Stimulated activated naive CD8-positive, alpha-beta T cell treated with anti-CD3 and anti-CD28 coated beads, Interleukin-15, Interleukin-2, amounts not matched to agents 100 ng/mL and 50 ng/mL, for 24 hours (primary cell): ENCODE results near the gene RCBTB2.

Experiments used
- H3K27ac Mint-ChIP-seq: one replicate; pipeline ENCODE4 v1.8.0; 2021; ENCODE audit warnings: mild to moderate bottlenecking, mixed read lengths
- H3K27me3 Mint-ChIP-seq: one replicate; pipeline ENCODE4 v1.8.0; 2021; ENCODE audit warnings: mixed read lengths
- H3K36me3 Mint-ChIP-seq: one replicate; pipeline ENCODE4 v1.8.0; 2021; ENCODE audit warnings: low read depth, mixed read lengths
- H3K4me1 Mint-ChIP-seq: one replicate; pipeline ENCODE4 v1.8.0; 2021; ENCODE audit warnings: low read depth, mixed read lengths
- H3K4me3 Mint-ChIP-seq: one replicate; pipeline ENCODE4 v1.8.0; 2021; ENCODE audit warnings: mild to moderate bottlenecking, mixed read lengths
- H3K9me3 Mint-ChIP-seq: one replicate; pipeline ENCODE4 v1.8.0; 2021; ENCODE audit warnings: mixed read lengths

RCBTB2 gene

GRCh38 chr13:48570216-48570828 lies 37.4 kb upstream of the RCBTB2 start:
- no peaks in the 10 kb centered on the region for H3K36me3 Mint-ChIP-seq
- no peak overlapping the region for H3K4me3 Mint-ChIP-seq
- no peaks in the 10 kb centered on the region for H3K9me3 Mint-ChIP-seq
- peaks cover 46% of the 10 kb centered on the region for H3K27me3 Mint-ChIP-seq
- no peak overlapping the region for H3K27ac Mint-ChIP-seq
- H3K4me1 Mint-ChIP-seq, result peaks cover 19% of the 10 kb centered on the region

GRCh38 chr13:48569104-48569666 lies 36.3 kb upstream of the RCBTB2 start:
- H3K4me1 Mint-ChIP-seq, result peaks cover 19% of the 10 kb centered on the region

GRCh38 chr13:48568370-48569103 lies 35.7 kb upstream of the RCBTB2 start:
- H3K4me3 Mint-ChIP-seq, result no peak overlapping the region
- no peaks in the 10 kb centered on the region for H3K9me3 Mint-ChIP-seq
- peaks cover 15% of the 10 kb centered on the region for H3K4me1 Mint-ChIP-seq
- H3K36me3 Mint-ChIP-seq, result no peaks in the 10 kb centered on the region
- no peak overlapping the region for H3K27ac Mint-ChIP-seq
- H3K27me3 Mint-ChIP-seq, result peaks cover 61% of the 10 kb centered on the region

More at GRCh38 chr13:48569104-48569666, 36.3 kb upstream of the RCBTB2 start:
- Mint-ChIP-seq H3K27ac (no peak overlapping the region), H3K36me3 (no peaks in the 10 kb centered on the region), H3K9me3 (no peaks in the 10 kb centered on the region), H3K27me3 (peaks cover 58% of the 10 kb centered on the region), H3K4me3 (no peak overlapping the region)

- no peaks in the 10 kb centered on the region for H3K36me3 Mint-ChIP-seq
- H3K9me3 Mint-ChIP-seq, result no peaks in the 10 kb centered on the region
- peaks cover 21% of the 10 kb centered on the region for H3K4me1 Mint-ChIP-seq
- no peak overlapping the region for H3K4me3 Mint-ChIP-seq
- H3K27me3 Mint-ChIP-seq, result peaks cover 66% of the 10 kb centered on the region
- H3K27ac Mint-ChIP-seq, result no peak overlapping the region
These were observed 34.9 kb upstream of the RCBTB2 start for GRCh38 chr13:48567515-48568369.

- Mint-ChIP-seq H3K27me3 (peaks cover 66% of the 10 kb centered on the region), H3K27ac (no peak overlapping the region), H3K36me3 (no peaks in the 10 kb centered on the region), H3K9me3 (no peaks in the 10 kb centered on the region), H3K4me3 (no peak overlapping the region), H3K4me1 (peaks cover 33% of the 10 kb centered on the region)
These were observed 31.2 kb upstream of the RCBTB2 start for GRCh38 chr13:48564056-48564455.

- H3K27me3 Mint-ChIP-seq, result peaks cover 67% of the 10 kb centered on the region
- H3K4me3 Mint-ChIP-seq, result no peak overlapping the region
- H3K27ac Mint-ChIP-seq, result no peak overlapping the region
- H3K4me1 Mint-ChIP-seq, result peaks cover 33% of the 10 kb centered on the region
- H3K9me3 Mint-ChIP-seq, result no peaks in the 10 kb centered on the region
- H3K36me3 Mint-ChIP-seq, result no peaks in the 10 kb centered on the region
These were observed 30.7 kb upstream of the RCBTB2 start for GRCh38 chr13:48563626-48564025.

GRCh38 chr13:48562296-48563066 lies 29.6 kb upstream of the RCBTB2 start:
- Mint-ChIP-seq H3K36me3 (no peaks in the 10 kb centered on the region), H3K4me3 (peak overlapping the region; percentile 36), H3K9me3 (no peaks in the 10 kb centered on the region), H3K27me3 (peaks cover 67% of the 10 kb centered on the region), H3K27ac (peak overlapping the region; percentile 52), H3K4me1 (peaks cover 33% of the 10 kb centered on the region)

GRCh38 chr13:48561466-48562235 lies 28.8 kb upstream of the RCBTB2 start:
- Mint-ChIP-seq H3K4me1 (peaks cover 33% of the 10 kb centered on the region), H3K9me3 (peaks cover under 1% of the 10 kb centered on the region), H3K36me3 (peaks cover under 1% of the 10 kb centered on the region), H3K27ac (no peak overlapping the region), H3K4me3 (no peak overlapping the region), H3K27me3 (peaks cover 65% of the 10 kb centered on the region)

GRCh38 chr13:48560657-48561337 lies 27.9 kb upstream of the RCBTB2 start:
- H3K27ac Mint-ChIP-seq, result no peak overlapping the region
- H3K36me3 Mint-ChIP-seq, result peaks cover 5% of the 10 kb centered on the region
- H3K4me3 Mint-ChIP-seq, result no peak overlapping the region
- H3K9me3 Mint-ChIP-seq, result peaks cover 8% of the 10 kb centered on the region
- H3K4me1 Mint-ChIP-seq, result peaks cover 33% of the 10 kb centered on the region
- peaks cover 69% of the 10 kb centered on the region for H3K27me3 Mint-ChIP-seq

- Mint-ChIP-seq H3K4me3 (no peak overlapping the region), H3K4me1 (peaks cover 33% of the 10 kb centered on the region), H3K9me3 (peaks cover 9% of the 10 kb centered on the region), H3K36me3 (peaks cover 9% of the 10 kb centered on the region), H3K27me3 (peaks cover 58% of the 10 kb centered on the region), H3K27ac (no peak overlapping the region)
These were observed 26.9 kb upstream of the RCBTB2 start for GRCh38 chr13:48559638-48560320.

GRCh38 chr13:48556817-48557216 lies 23.9 kb upstream of the RCBTB2 start:
- Mint-ChIP-seq H3K9me3 (peaks cover 17% of the 10 kb centered on the region), H3K27me3 (peaks cover 55% of the 10 kb centered on the region), H3K4me1 (peaks cover 16% of the 10 kb centered on the region), H3K27ac (no peak overlapping the region), H3K36me3 (peaks cover 9% of the 10 kb centered on the region), H3K4me3 (no peak overlapping the region)

GRCh38 chr13:48555441-48555840 lies 22.6 kb upstream of the RCBTB2 start:
- Mint-ChIP-seq H3K4me3 (no peak overlapping the region), H3K27ac (no peak overlapping the region), H3K4me1 (peaks cover 4% of the 10 kb centered on the region), H3K27me3 (peaks cover 53% of the 10 kb centered on the region), H3K9me3 (peaks cover 18% of the 10 kb centered on the region), H3K36me3 (peaks cover 13% of the 10 kb centered on the region)

- Mint-ChIP-seq H3K9me3 (peaks cover 14% of the 10 kb centered on the region), H3K27ac (no peak overlapping the region)
These were observed 18.4 kb upstream of the RCBTB2 start for GRCh38 chr13:48551329-48551728.

More at GRCh38 chr13:48551329-48551728, 18.4 kb upstream of the RCBTB2 start:
- Mint-ChIP-seq H3K27me3 (peaks cover 32% of the 10 kb centered on the region), H3K36me3 (peaks cover 9% of the 10 kb centered on the region), H3K4me3 (no peak overlapping the region), H3K4me1 (no peaks in the 10 kb centered on the region)
